Measurements from ENCODE around the gene EMID1. TPM values are rescaled to one million over a fixed set of nuclear protein-coding genes. Genes with fewer than 3 reads are reported as not detected.

EMID1 gene
- total RNA-seq, 1 experiment from 2014 or later = 6.1 TPM

- TF ChIP-seq NR3C1 (CRISPR knock-in tag; conservative IDR thresholded peaks at IDR 0.05; ENCODE audit: low read depth) (no peak), TEAD1 (CRISPR knock-in tag; IDR thresholded peaks at IDR 0.05) (no peak), KAT7 (CRISPR knock-in tag; IDR thresholded peaks at IDR 0.05; ENCODE audit: borderline replicate concordance) (no peak), FOXJ3 (CRISPR knock-in tag; IDR thresholded peaks at IDR 0.05; ENCODE audit: borderline replicate concordance) (no peak), MAX (CRISPR knock-in tag; IDR thresholded peaks at IDR 0.05) (no peak), NFE2L1 (CRISPR knock-in tag; IDR thresholded peaks at IDR 0.05) (no peak), SMAD3 (CRISPR knock-in tag; IDR thresholded peaks at IDR 0.05; ENCODE audit: borderline replicate concordance) (no peak)
- TF ChIP-seq, protein P1, sequence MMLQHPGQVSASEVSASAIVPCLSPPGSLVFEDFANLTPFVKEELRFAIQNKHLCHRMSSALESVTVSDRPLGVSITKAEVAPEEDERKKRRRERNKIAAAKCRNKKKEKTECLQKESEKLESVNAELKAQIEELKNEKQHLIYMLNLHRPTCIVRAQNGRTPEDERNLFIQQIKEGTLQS (CRISPR knock-in tag; conservative IDR thresholded peaks at IDR 0.05) = no peak
Measured at GRCh38 chr22:29270475-29271271, 65.0 kb downstream of the EMID1 start (continued).

- peaks cover 83% of the 10 kb centered on the region for H3K36me3 Mint-ChIP-seq
- H3K4me1 Mint-ChIP-seq = peaks cover 35% of the 10 kb centered on the region
Measured at GRCh38 chr22:29272624-29273023, 66.9 kb downstream of the EMID1 start.

GRCh38 chr22:29275167-29275566 is 69.5 kb downstream of the EMID1 start:
- H3K9me3 Mint-ChIP-seq = no peaks in the 10 kb centered on the region
- no peaks in the 10 kb centered on the region for H3K27me3 Mint-ChIP-seq (ENCODE audit: low read depth)
- ChIA-PET POLR2A (no interaction called here), CTCF (no interaction called here)
- peaks cover 94% of the 10 kb centered on the region for H3K36me3 Mint-ChIP-seq
- no peak overlapping the region for H3K27ac Mint-ChIP-seq
- DNase-seq (ENCODE audit: low spot score) (no peak), ATAC-seq (no peak)
- peaks cover 25% of the 10 kb centered on the region for H3K4me1 Mint-ChIP-seq
- H3K4me3 Mint-ChIP-seq = no peak overlapping the region
- TF ChIP-seq, protein P2, sequence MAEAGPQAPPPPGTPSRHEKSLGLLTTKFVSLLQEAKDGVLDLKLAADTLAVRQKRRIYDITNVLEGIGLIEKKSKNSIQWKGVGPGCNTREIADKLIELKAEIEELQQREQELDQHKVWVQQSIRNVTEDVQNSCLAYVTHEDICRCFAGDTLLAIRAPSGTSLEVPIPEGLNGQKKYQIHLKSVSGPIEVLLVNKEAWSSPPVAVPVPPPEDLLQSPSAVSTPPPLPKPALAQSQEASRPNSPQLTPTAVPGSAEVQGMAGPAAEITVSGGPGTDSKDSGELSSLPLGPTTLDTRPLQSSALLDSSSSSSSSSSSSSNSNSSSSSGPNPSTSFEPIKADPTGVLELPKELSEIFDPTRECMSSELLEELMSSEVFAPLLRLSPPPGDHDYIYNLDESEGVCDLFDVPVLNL (CRISPR knock-in tag; IDR thresholded peaks at IDR 0.05; ENCODE audit: borderline replicate concordance, low read depth) = no peak
- TF ChIP-seq JAZF1 (CRISPR knock-in tag; IDR thresholded peaks at IDR 0.05) (no peak), ATF1 (CRISPR knock-in tag; IDR thresholded peaks at IDR 0.05) (no peak), PRDM15 (CRISPR knock-in tag; IDR thresholded peaks at IDR 0.05) (no peak), TP53 (CRISPR knock-in tag; IDR thresholded peaks at IDR 0.05) (no peak), SMAD4 (CRISPR knock-in tag; IDR thresholded peaks at IDR 0.05) (no peak), CREM (CRISPR knock-in tag; IDR thresholded peaks at IDR 0.05) (no peak), MAX (CRISPR knock-in tag; IDR thresholded peaks at IDR 0.05) (no peak), OVOL2 (CRISPR knock-in tag; IDR thresholded peaks at IDR 0.05; ENCODE audit: borderline replicate concordance) (no peak), GABPB1 (CRISPR knock-in tag; IDR thresholded peaks at IDR 0.05) (no peak), NR1H2 (CRISPR knock-in tag; IDR thresholded peaks at IDR 0.05) (no peak), CBFB (CRISPR knock-in tag; IDR thresholded peaks at IDR 0.05; ENCODE audit: low read depth) (no peak), MXD4 (CRISPR knock-in tag; IDR thresholded peaks at IDR 0.05; ENCODE audit: borderline replicate concordance) (no peak)
- TF ChIP-seq, protein P3, sequence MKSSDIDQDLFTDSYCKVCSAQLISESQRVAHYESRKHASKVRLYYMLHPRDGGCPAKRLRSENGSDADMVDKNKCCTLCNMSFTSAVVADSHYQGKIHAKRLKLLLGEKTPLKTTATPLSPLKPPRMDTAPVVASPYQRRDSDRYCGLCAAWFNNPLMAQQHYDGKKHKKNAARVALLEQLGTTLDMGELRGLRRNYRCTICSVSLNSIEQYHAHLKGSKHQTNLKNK (CRISPR knock-in tag; IDR thresholded peaks at IDR 0.05) = no peak
- TF ChIP-seq, protein P4, sequence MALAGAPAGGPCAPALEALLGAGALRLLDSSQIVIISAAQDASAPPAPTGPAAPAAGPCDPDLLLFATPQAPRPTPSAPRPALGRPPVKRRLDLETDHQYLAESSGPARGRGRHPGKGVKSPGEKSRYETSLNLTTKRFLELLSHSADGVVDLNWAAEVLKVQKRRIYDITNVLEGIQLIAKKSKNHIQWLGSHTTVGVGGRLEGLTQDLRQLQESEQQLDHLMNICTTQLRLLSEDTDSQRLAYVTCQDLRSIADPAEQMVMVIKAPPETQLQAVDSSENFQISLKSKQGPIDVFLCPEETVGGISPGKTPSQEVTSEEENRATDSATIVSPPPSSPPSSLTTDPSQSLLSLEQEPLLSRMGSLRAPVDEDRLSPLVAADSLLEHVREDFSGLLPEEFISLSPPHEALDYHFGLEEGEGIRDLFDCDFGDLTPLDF (CRISPR knock-in tag; IDR thresholded peaks at IDR 0.05) = no peak
- TF ChIP-seq, protein P5, sequence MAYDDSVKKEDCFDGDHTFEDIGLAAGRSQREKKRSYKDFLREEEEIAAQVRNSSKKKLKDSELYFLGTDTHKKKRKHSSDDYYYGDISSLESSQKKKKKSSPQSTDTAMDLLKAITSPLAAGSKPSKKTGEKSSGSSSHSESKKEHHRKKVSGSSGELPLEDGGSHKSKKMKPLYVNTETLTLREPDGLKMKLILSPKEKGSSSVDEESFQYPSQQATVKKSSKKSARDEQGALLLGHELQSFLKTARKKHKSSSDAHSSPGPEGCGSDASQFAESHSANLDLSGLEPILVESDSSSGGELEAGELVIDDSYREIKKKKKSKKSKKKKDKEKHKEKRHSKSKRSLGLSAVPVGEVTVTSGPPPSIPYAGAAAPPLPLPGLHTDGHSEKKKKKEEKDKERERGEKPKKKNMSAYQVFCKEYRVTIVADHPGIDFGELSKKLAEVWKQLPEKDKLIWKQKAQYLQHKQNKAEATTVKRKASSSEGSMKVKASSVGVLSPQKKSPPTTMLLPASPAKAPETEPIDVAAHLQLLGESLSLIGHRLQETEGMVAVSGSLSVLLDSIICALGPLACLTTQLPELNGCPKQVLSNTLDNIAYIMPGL (CRISPR knock-in tag; IDR thresholded peaks at IDR 0.05) = no peak

More at GRCh38 chr22:29272624-29273023, 66.9 kb downstream of the EMID1 start:
- H3K27me3 Mint-ChIP-seq (ENCODE audit: low read depth) = peaks cover 4% of the 10 kb centered on the region
- ATAC-seq = no peak
- ChIA-PET POLR2A (no interaction called here), CTCF (no interaction called here)
- no peaks in the 10 kb centered on the region for H3K9me3 Mint-ChIP-seq
- no peak overlapping the region for H3K4me3 Mint-ChIP-seq
- DNase-seq (ENCODE audit: low spot score) = no peak
- TF ChIP-seq ATF1 (CRISPR knock-in tag; IDR thresholded peaks at IDR 0.05) = no peak
- TF ChIP-seq SP1 (CRISPR knock-in tag; conservative IDR thresholded peaks at IDR 0.05) = no peak
- no peak overlapping the region for H3K27ac Mint-ChIP-seq

Measured in WTC11 (cell line).